Hepatocyte (in vitro differentiated cells): ENCODE data around the gene SLC25A10. TPM values are rescaled to one million over a fixed set of nuclear protein-coding genes. Genes with fewer than 3 reads are reported as not detected.

Source experiments
- DNase-seq: peaks from one replicate; pipeline ENCODE4 v3.0.0-alpha.2; 2016; ENCODE audit warnings: low spot score
- H2AFZ ChIP-seq: fragments of 200-600 bp; sonication (generic); 2 replicates; pipeline ENCODE4 v1.6.0; 2016; ENCODE audit warnings: antibody characterized with exemption, mild to moderate bottlenecking
- H3K27ac ChIP-seq: fragments of 200-600 bp; sonication (generic); 2 replicates; pipeline ENCODE4 v1.5.1; 2016; ENCODE audit warnings: mild to moderate bottlenecking
- H3K27me3 ChIP-seq: fragments of 200-600 bp; sonication (generic); 2 replicates; pipeline ENCODE4 v1.6.1; 2016
- H3K36me3 ChIP-seq: fragments of 200-600 bp; sonication (generic); replicated peaks from 2 replicates; pipeline ENCODE4 v1.5.1; 2016; ENCODE audit warnings: low read depth; ENCODE audit not compliant: insufficient read depth
- H3K4me1 ChIP-seq: fragments of 200-600 bp; sonication (generic); 2 replicates; pipeline ENCODE4 v1.5.1; 2016; ENCODE audit warnings: mild to moderate bottlenecking, moderate library complexity; ENCODE audit not compliant: insufficient read depth
- H3K4me2 ChIP-seq: fragments of 200-600 bp; sonication (generic); 2 replicates; pipeline ENCODE4 v1.6.0; 2016
- H3K4me3 ChIP-seq: fragments of 200-600 bp; sonication (generic); 2 replicates; pipeline ENCODE4 v1.5.1; 2016; ENCODE audit warnings: mild to moderate bottlenecking
- H3K79me2 ChIP-seq: fragments of 200-600 bp; sonication (generic); 2 replicates; pipeline ENCODE4 v1.6.0; 2017; ENCODE audit warnings: mild to moderate bottlenecking
- H3K9me2 ChIP-seq: fragments of 200-600 bp; sonication (generic); replicated peaks from 2 replicates; pipeline ENCODE4 v1.6.0; 2017; ENCODE audit warnings: mild to moderate bottlenecking; ENCODE audit not compliant: insufficient read depth
- H3K9me3 ChIP-seq: fragments of 200-600 bp; sonication (generic); 2 replicates; pipeline ENCODE4 v1.5.1; 2016; ENCODE audit warnings: low read depth, mild to moderate bottlenecking
- H4K20me1 ChIP-seq: fragments of 200-600 bp; sonication (generic); 2 replicates; pipeline ENCODE4 v1.6.0; 2016; ENCODE audit warnings: mild to moderate bottlenecking; ENCODE audit not compliant: insufficient read depth, poor library complexity, severe bottlenecking
- EZH2 ChIP-seq: fragments of 200-600 bp; sonication (generic); IDR thresholded peaks from 2 replicates; pipeline ENCODE4 v1.6.1; 2016; ENCODE audit warnings: antibody characterized with exemption, mild to moderate bottlenecking, borderline replicate concordance
- EZH2phosphoT487 ChIP-seq: fragments of 200-600 bp; sonication (generic); IDR thresholded peaks from one replicate; pipeline ENCODE4 v1.6.1; 2018; ENCODE audit warnings: antibody characterized with exemption, mild to moderate bottlenecking, low read depth, moderate library complexity; ENCODE audit not compliant: unreplicated experiment, severe bottlenecking
- WGBS: methylation state at CpG from one replicate; pipeline ENCODE4 v1.1.6; 2016; ENCODE audit warnings: low lambda C conversion rate; ENCODE audit errors: missing lambda C conversion rate; 5-methylcytosine and 5-hydroxymethylcytosine counted together
- polyA plus RNA-seq: library from polyadenylated mRNA; unstranded; fragments of >200 nt; fragmentation: Nextera tagmentation; extraction: Ambion mirVana; gene quantifications from 2 replicates; pipeline ENCODE4 v1.2.1, GENCODE V29; 2016
- total RNA-seq: library from RNA; depleted of rRNA; stranded (reverse); fragments of >200 nt; gene quantifications from 2 replicates; pipeline ENCODE4 v1.2.3, GENCODE V29; 2014
- TF ChIP-seq, protein P1 (sequence below): fragments of 200-600 bp; sonication (generic); IDR thresholded peaks from 2 replicates; pipeline ENCODE4 v1.5.1; 2016; ENCODE audit warnings: antibody characterized with exemption, mild to moderate bottlenecking; ENCODE audit not compliant: poor library complexity

SLC25A10 gene
- total and polyA plus RNA-seq, 2 experiments from 2014 or later = 31.3 to 53.2 TPM

DNA sequence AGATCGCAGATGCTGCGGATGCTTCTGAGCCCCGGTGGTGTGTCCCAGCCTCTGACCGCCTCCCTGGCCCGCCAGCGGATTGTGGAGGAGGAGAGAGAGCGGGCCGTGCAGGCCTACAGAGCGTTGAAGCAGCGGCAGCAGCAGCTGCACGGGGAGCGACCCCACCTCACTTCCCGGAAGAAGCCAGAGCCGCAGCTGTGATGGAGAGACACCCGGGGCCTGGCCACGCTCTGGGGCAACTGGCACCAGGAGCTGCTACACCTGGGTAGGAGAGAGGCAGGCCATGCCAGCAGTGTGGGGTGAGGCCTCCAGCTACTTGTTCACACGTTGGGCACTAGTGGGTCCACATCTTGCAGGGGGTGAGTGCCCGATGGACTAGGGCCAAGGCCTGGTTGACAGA lies 39.6 kb upstream of the SLC25A10 start:
- Histone ChIP-seq H3K36me3 (no peaks in the 10 kb centered on the region), H3K4me2 (no peak overlapping the region), H3K4me1 (peaks cover 4% of the 10 kb centered on the region), H3K9me2 (no peaks in the 10 kb centered on the region), H3K27ac (no peak overlapping the region), H4K20me1 (no peaks in the 10 kb centered on the region), H3K27me3 (no peaks in the 10 kb centered on the region), H2AFZ (no peak overlapping the region), H3K4me3 (no peak overlapping the region), H3K79me2 (peaks cover 22% of the 10 kb centered on the region), H3K9me3 (no peaks in the 10 kb centered on the region)
- TF ChIP-seq, protein P1, sequence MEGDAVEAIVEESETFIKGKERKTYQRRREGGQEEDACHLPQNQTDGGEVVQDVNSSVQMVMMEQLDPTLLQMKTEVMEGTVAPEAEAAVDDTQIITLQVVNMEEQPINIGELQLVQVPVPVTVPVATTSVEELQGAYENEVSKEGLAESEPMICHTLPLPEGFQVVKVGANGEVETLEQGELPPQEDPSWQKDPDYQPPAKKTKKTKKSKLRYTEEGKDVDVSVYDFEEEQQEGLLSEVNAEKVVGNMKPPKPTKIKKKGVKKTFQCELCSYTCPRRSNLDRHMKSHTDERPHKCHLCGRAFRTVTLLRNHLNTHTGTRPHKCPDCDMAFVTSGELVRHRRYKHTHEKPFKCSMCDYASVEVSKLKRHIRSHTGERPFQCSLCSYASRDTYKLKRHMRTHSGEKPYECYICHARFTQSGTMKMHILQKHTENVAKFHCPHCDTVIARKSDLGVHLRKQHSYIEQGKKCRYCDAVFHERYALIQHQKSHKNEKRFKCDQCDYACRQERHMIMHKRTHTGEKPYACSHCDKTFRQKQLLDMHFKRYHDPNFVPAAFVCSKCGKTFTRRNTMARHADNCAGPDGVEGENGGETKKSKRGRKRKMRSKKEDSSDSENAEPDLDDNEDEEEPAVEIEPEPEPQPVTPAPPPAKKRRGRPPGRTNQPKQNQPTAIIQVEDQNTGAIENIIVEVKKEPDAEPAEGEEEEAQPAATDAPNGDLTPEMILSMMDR = no peak
- no peak for DNase-seq
- 95% methylated on average over 16 of the region's 18 CpGs for WGBS

DNA sequence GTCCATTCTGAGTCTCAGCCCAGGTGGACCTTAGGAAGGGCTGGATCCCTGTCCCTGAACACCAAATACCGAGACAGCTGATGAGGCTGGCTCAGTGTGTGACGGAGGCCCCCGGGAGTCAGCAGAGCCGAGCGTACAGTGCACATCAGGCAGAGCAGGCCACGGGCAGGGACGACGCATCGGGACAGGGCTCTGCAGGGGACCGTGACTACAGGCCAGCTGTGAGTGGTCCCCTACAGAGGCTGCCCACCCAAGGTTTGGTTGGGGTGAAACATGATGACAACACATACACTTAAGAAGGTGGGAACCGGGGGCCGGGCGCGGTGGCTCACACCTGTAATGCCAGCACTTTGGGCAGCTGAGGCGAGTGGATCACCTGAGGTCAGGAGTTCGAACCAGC lies 39.1 kb upstream of the SLC25A10 start:
- H3K9me3 ChIP-seq = no peaks in the 10 kb centered on the region
- 98% methylated on average over 13 of the region's 16 CpGs for WGBS
- no peaks in the 10 kb centered on the region for H3K27me3 ChIP-seq
- no peaks in the 10 kb centered on the region for H3K9me2 ChIP-seq
- no peaks in the 10 kb centered on the region for H3K4me1 ChIP-seq
- no peaks in the 10 kb centered on the region for H3K36me3 ChIP-seq
- H3K4me2 ChIP-seq = no peak overlapping the region
- H2AFZ ChIP-seq = no peak overlapping the region
- DNase-seq = no peak
- no peak overlapping the region for H3K27ac ChIP-seq
- H4K20me1 ChIP-seq = no peaks in the 10 kb centered on the region
- TF ChIP-seq EZH2phosphoT487 = no peak
- no peak for TF ChIP-seq EZH2
- TF ChIP-seq, protein P1 = no peak
- peaks cover 18% of the 10 kb centered on the region for H3K79me2 ChIP-seq
- no peak overlapping the region for H3K4me3 ChIP-seq

DNA sequence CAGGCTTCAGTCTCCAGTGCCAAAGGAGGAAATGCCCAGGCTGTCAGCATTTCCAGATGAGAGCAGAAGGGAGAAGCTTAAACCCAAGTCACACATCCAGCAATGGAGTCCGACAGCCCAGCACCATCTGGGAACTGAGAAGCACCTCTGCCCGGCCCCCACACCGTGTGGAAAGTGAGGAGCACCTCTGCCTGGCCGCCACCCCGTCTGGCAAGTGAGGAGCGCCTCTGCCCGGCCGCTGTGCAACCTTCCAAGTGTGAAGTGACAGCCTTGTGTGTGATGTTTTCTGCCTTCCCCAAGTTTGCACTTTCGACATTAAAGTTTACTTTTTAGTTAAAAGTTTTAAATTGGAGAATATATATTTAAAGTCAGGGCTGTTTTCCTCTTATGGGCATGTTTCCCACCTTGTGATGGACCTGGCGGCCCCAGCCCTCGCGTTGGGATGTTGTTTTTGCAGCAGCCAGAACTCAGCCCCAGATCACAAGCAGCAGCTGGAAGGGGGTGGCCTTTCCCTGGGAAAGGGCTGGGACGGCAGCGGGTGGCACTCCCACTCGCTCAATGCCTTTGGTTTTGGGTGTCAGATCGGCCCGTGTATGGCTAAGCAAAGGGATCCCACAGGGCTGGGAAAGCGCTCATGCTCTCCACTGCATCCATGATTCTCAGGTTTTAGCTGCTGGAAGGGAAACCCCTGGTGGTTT lies 38.4 kb upstream of the SLC25A10 start:
- Histone ChIP-seq H2AFZ (no peak overlapping the region), H3K4me2 (no peak overlapping the region), H4K20me1 (no peaks in the 10 kb centered on the region), H3K4me3 (no peak overlapping the region), H3K36me3 (no peaks in the 10 kb centered on the region), H3K79me2 (peaks cover 10% of the 10 kb centered on the region), H3K9me2 (no peaks in the 10 kb centered on the region), H3K9me3 (no peaks in the 10 kb centered on the region), H3K27me3 (no peaks in the 10 kb centered on the region), H3K27ac (no peak overlapping the region), H3K4me1 (no peaks in the 10 kb centered on the region)
- TF ChIP-seq EZH2phosphoT487 (no peak), EZH2 (no peak)
- TF ChIP-seq, protein P1 = no peak
- whole genome bisulfite sequencing = 93% methylated on average over 18 of the region's 18 CpGs
- no peak for DNase-seq
